H9 (cell line): ENCODE data around the gene JPH2. TPM values are rescaled to one million over a fixed set of nuclear protein-coding genes. Genes with fewer than 3 reads are reported as not detected.

Source experiments
- DNase-seq: peaks from one replicate; pipeline ENCODE4 v3.0.0-alpha.2; 2017
- H2AFZ ChIP-seq: one replicate; pipeline ENCODE4 v1.6.1; 2013; ENCODE audit warnings: mild to moderate bottlenecking, low read length, control low read depth, moderate library complexity
- H2AK5ac ChIP-seq: 2 replicates; pipeline ENCODE4 v1.6.1; 2013; ENCODE audit warnings: low read length, control low read depth, mixed read lengths; ENCODE audit not compliant: insufficient read length
- H2BK120ac ChIP-seq: one replicate; pipeline ENCODE4 v1.6.1; 2013; ENCODE audit warnings: low read depth, mild to moderate bottlenecking, low read length, control low read depth, inconsistent platforms; ENCODE audit not compliant: poor library complexity, severe bottlenecking
- H2BK12ac ChIP-seq: 2 replicates; pipeline ENCODE4 v1.6.1; 2013; ENCODE audit warnings: low read length, control low read depth, mixed read lengths, low read depth; ENCODE audit not compliant: insufficient read length
- H2BK15ac ChIP-seq: 2 replicates; pipeline ENCODE4 v1.6.1; 2013; ENCODE audit warnings: low read depth, low read length, control low read depth
- H2BK20ac ChIP-seq: one replicate; pipeline ENCODE4 v1.6.1; 2013; ENCODE audit warnings: low read depth, mild to moderate bottlenecking, low read length, control low read depth, inconsistent platforms; ENCODE audit not compliant: poor library complexity, severe bottlenecking
- H2BK5ac ChIP-seq: 2 replicates; pipeline ENCODE4 v1.6.1; 2013; ENCODE audit warnings: low read length, control low read depth, mixed read lengths; ENCODE audit not compliant: insufficient read length
- H3K14ac ChIP-seq: 2 replicates; pipeline ENCODE4 v1.6.1; 2013; ENCODE audit warnings: low read length, control low read depth; ENCODE audit not compliant: insufficient read depth
- H3K18ac ChIP-seq: 2 replicates; pipeline ENCODE4 v1.6.1; 2013; ENCODE audit warnings: low read depth, mild to moderate bottlenecking, mixed read lengths, low read length, control low read depth; ENCODE audit not compliant: insufficient read length
- H3K23ac ChIP-seq: 2 replicates; pipeline ENCODE4 v1.6.1; 2013; ENCODE audit warnings: low read length, control low read depth, mixed read lengths, low read depth; ENCODE audit not compliant: insufficient read length
- H3K23me2 ChIP-seq: 2 replicates; pipeline ENCODE4 v1.6.1; 2013; ENCODE audit warnings: low read depth, mild to moderate bottlenecking, mixed read lengths, low read length, control low read depth; ENCODE audit not compliant: insufficient read length, poor library complexity, severe bottlenecking
- H3K27ac ChIP-seq: 2 replicates; pipeline ENCODE4 v1.5.1; 2013; ENCODE audit warnings: low read length, control low read depth, mixed read lengths, low read depth; ENCODE audit not compliant: insufficient read length
- H3K27me3 ChIP-seq: 2 replicates; pipeline ENCODE4 v1.6.1; 2013; ENCODE audit warnings: low read length, control low read depth, inconsistent platforms; ENCODE audit not compliant: insufficient read depth
- H3K4ac ChIP-seq: 2 replicates; pipeline ENCODE4 v1.6.1; 2013; ENCODE audit warnings: low read depth, mild to moderate bottlenecking, control low read depth, inconsistent platforms, low read length, moderate library complexity
- H3K4me1 ChIP-seq: 2 replicates; pipeline ENCODE4 v1.6.1; 2013; ENCODE audit warnings: low read length, control low read depth, inconsistent platforms; ENCODE audit not compliant: insufficient read depth
- H3K4me2 ChIP-seq: 2 replicates; pipeline ENCODE4 v1.6.1; 2013; ENCODE audit warnings: low read length, control low read depth, mixed read lengths; ENCODE audit not compliant: insufficient read length, insufficient read depth
- H3K56ac ChIP-seq: 2 replicates; pipeline ENCODE4 v1.6.1; 2013; ENCODE audit warnings: low read depth, mild to moderate bottlenecking, mixed read lengths, low read length, control low read depth; ENCODE audit not compliant: insufficient read length
- H3K79me1 ChIP-seq: 2 replicates; pipeline ENCODE4 v1.6.1; 2013; ENCODE audit warnings: low read depth, mild to moderate bottlenecking, moderate library complexity, low read length, control low read depth, inconsistent platforms; ENCODE audit not compliant: insufficient read depth, poor library complexity, severe bottlenecking
- H3K79me2 ChIP-seq: 2 replicates; pipeline ENCODE4 v1.6.1; 2013; ENCODE audit warnings: low read length, control low read depth, inconsistent platforms; ENCODE audit not compliant: insufficient read depth
- H3K9ac ChIP-seq: 2 replicates; pipeline ENCODE4 v1.6.1; 2013; ENCODE audit warnings: low read length, control low read depth, mixed read lengths; ENCODE audit not compliant: insufficient read length; ENCODE audit errors: extremely low read depth
- H3K9me3 ChIP-seq: one replicate; pipeline ENCODE4 v1.6.1; 2013; ENCODE audit warnings: low read depth, low read length, inconsistent platforms; ENCODE audit not compliant: control insufficient read depth
- H3T11ph ChIP-seq: one replicate; pipeline ENCODE4 v1.6.1; 2013; ENCODE audit warnings: mild to moderate bottlenecking, low read length, control low read depth, inconsistent platforms
- H4K20me1 ChIP-seq: one replicate; pipeline ENCODE4 v1.6.1; 2013; ENCODE audit not compliant: control insufficient read depth, insufficient read length, insufficient read depth
- H4K5ac ChIP-seq: 2 replicates; pipeline ENCODE4 v1.6.1; 2013; ENCODE audit warnings: low read depth, mild to moderate bottlenecking, mixed read lengths, low read length, control low read depth; ENCODE audit not compliant: insufficient read length
- H4K8ac ChIP-seq: replicated peaks from 2 replicates; pipeline ENCODE4 v1.6.1; 2013; ENCODE audit warnings: low read length, control low read depth, mixed read lengths, low read depth; ENCODE audit not compliant: insufficient read length
- H4K91ac ChIP-seq: 2 replicates; pipeline ENCODE4 v1.6.1; 2013; ENCODE audit warnings: low read depth, mild to moderate bottlenecking, moderate library complexity, mixed read lengths, low read length, control low read depth; ENCODE audit not compliant: insufficient read length
- H3K27ac Mint-ChIP-seq, 3 experiments: 2 replicates in 2 of 3; 3 replicates in 1 of 3; pipeline ENCODE4 v1.8.0; 2020 to 2021; ENCODE audit warnings: mixed read lengths in 3 of 3, mild to moderate bottlenecking in 1 of 3, moderate library complexity in 1 of 3
- H3K27me3 Mint-ChIP-seq: 2 replicates; pipeline ENCODE4 v1.8.0; 2021; ENCODE audit warnings: low read depth, mild to moderate bottlenecking, moderate library complexity, mixed read lengths
- H3K36me3 Mint-ChIP-seq, 3 experiments: 2 replicates in 2 of 3; 3 replicates in 1 of 3; pipeline ENCODE4 v1.8.0; 2020 to 2021; ENCODE audit warnings: low read depth in 3 of 3, mixed read lengths in 3 of 3; ENCODE audit not compliant: insufficient read depth in 1 of 3
- H3K4me1 Mint-ChIP-seq, 2 experiments: 2 replicates each; pipeline ENCODE4 v1.8.0; 2020; ENCODE audit warnings: mixed read lengths in 2 of 2
- H3K4me3 Mint-ChIP-seq, 2 experiments: 2 replicates in 1 of 2; 3 replicates in 1 of 2; pipeline ENCODE4 v1.8.0; 2020 to 2021; ENCODE audit warnings: mild to moderate bottlenecking in 2 of 2, mixed read lengths in 2 of 2, moderate library complexity in 1 of 2
- H3K9me3 Mint-ChIP-seq, 2 experiments: 2 replicates in 1 of 2; 3 replicates in 1 of 2; pipeline ENCODE4 v1.8.0; 2020; ENCODE audit warnings: mild to moderate bottlenecking in 2 of 2, mixed read lengths in 2 of 2, moderate library complexity in 1 of 2
- CTCF ChIP-seq: fragments of 200-600 bp; sonication (generic); conservative IDR thresholded peaks from 3 replicates; pipeline ENCODE4 v1.8.0; 2021; ENCODE audit warnings: antibody characterized with exemption, mild to moderate bottlenecking
- WGBS: extraction: QIAGEN DNeasy Blood & Tissue Kit; methylation state at CpG from one replicate; pipeline ENCODE4 v1.1.7; 2013; ENCODE audit warnings: missing lambda C conversion rate, low lambda C conversion rate, mixed read lengths; ENCODE audit not compliant: insufficient read length; ENCODE audit errors: extremely low coverage; 5-methylcytosine and 5-hydroxymethylcytosine counted together
- total RNA-seq: library from RNA; stranded (reverse); gene quantifications from 2 replicates; pipeline ENCODE4 v1.2.1, GENCODE V29; 2021

Gene JPH2
- total RNA-seq, 1 experiment from 2014 or later, result 0.31 TPM

GRCh38 chr20:44138867-44139266, 48.1 kb downstream of the JPH2 start:
- Histone ChIP-seq H2BK5ac (no peak overlapping the region), H3K27me3 (no peaks in the 10 kb centered on the region), H3T11ph (no peak overlapping the region), H3K9ac (no peak overlapping the region), H3K4ac (no peak overlapping the region), H3K79me2 (no peaks in the 10 kb centered on the region), H4K91ac (no peak overlapping the region), H2BK15ac (no peak overlapping the region), H3K4me1 (0 out of 2 replicates have a peak, but pooled peaks cover 3% of the 10 kb centered on the region), H2BK120ac (no peak overlapping the region), H3K56ac (no peak overlapping the region), H3K23me2 (no peaks in the 10 kb centered on the region), H4K20me1 (no peaks in the 10 kb centered on the region), H3K14ac (0 out of 2 replicates have a peak overlapping the region, but pooled peaks have one; percentile 75), H2BK12ac (no peak overlapping the region), H3K79me1 (no peaks in the 10 kb centered on the region), H3K18ac (no peak overlapping the region), H3K9me3 (no peaks in the 10 kb centered on the region), H3K27ac (no peak overlapping the region), H2AFZ (no peak overlapping the region), H2AK5ac (no peak overlapping the region), H3K4me2 (no peak overlapping the region), H4K8ac (no peak overlapping the region), H3K23ac (no peak overlapping the region), H2BK20ac (no peak overlapping the region), H4K5ac (no peak overlapping the region)
- no peak for DNase-seq
- Mint-ChIP-seq H3K36me3 (no peaks in the 10 kb centered on the region), H3K9me3 (no peaks in the 10 kb centered on the region), H3K27me3 (no peaks in the 10 kb centered on the region; the same call in none of the 2 replicates), H3K27ac (0 out of 7 replicates have a peak overlapping the region, but pooled peaks of 1 of the 3 experiments have one; percentile 13), H3K4me1 (peaks cover 9 to 11% of the 10 kb centered on the region in 2 experiments), H3K4me3 (no peak overlapping the region)
- TF ChIP-seq CTCF, result no peak
- WGBS, result no CpG with 5 or more reads among the region's 10 CpGs
